Skeletal muscle satellite cell (primary cell): ENCODE measurements around the gene RETSAT.
"Not testable (repeated sequence)": the region's sequence is repeated elsewhere in the genome, so short reads cannot be mapped to it uniquely, and the experiment has no call there.

Experiments
- H3K27me3 ChIP-seq: 2 replicates; pipeline ENCODE4 v1.7.0; 2013; ENCODE audit warnings: low read length; ENCODE audit not compliant: control insufficient read depth, insufficient read depth
- H3K36me3 ChIP-seq: 2 replicates; pipeline ENCODE4 v1.7.0; 2013; ENCODE audit warnings: mild to moderate bottlenecking, control low read depth, low read length; ENCODE audit not compliant: insufficient read depth
- H3K4me1 ChIP-seq: 2 replicates; pipeline ENCODE4 v1.7.0; 2013; ENCODE audit warnings: low read length; ENCODE audit not compliant: control insufficient read depth, insufficient read depth
- H3K4me2 ChIP-seq: 2 replicates; pipeline ENCODE4 v1.7.0; 2013; ENCODE audit warnings: mild to moderate bottlenecking, low read length
- H3K4me3 ChIP-seq: 2 replicates; pipeline ENCODE4 v1.7.0; 2013; ENCODE audit warnings: low read length
- H3K9ac ChIP-seq: 2 replicates; pipeline ENCODE4 v1.7.0; 2013; ENCODE audit warnings: mild to moderate bottlenecking, low read depth, low read length, moderate library complexity
- H3K9me3 ChIP-seq: replicated peaks from 2 replicates; pipeline ENCODE4 v1.7.0; 2013; ENCODE audit warnings: mild to moderate bottlenecking, control low read depth, low read length

RETSAT gene

DNA sequence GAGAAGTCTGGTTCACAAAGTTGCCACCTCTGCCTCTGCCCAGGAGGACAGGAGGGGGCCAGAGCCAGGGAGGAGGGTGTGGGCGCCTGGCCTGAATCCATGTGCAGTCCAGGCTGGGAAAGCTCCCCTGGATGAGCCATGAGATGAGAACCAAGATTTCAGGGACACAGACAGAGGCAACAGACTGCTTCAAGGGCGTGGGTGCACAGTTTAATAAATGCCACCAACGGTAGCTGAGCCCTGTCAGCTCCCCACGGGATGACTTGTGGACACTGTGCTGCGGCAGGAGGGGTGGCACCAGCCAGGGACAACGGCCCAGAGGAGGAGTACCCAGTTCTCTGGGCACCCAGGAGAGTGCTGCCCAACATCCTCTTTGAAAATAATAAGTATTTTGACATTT, 40.6 kb upstream of the RETSAT start:
- no peaks in the 10 kb centered on the region for H3K9me3 ChIP-seq
- H3K4me2 ChIP-seq, result no peak overlapping the region
- no peak overlapping the region for H3K4me3 ChIP-seq
- peaks cover 11% of the 10 kb centered on the region for H3K4me1 ChIP-seq
- no peak overlapping the region for H3K9ac ChIP-seq
- no peaks in the 10 kb centered on the region for H3K27me3 ChIP-seq
- peaks cover 11% of the 10 kb centered on the region for H3K36me3 ChIP-seq

GRCh38 chr2:85394261-85394681, 39.9 kb upstream of the RETSAT start:
- H3K27me3 ChIP-seq, result no peaks in the 10 kb centered on the region
- H3K4me3 ChIP-seq, result no peak overlapping the region
- H3K36me3 ChIP-seq, result peaks cover 11% of the 10 kb centered on the region
- H3K9ac ChIP-seq, result no peak overlapping the region
- H3K4me2 ChIP-seq, result no peak overlapping the region
- H3K4me1 ChIP-seq, result peaks cover 11% of the 10 kb centered on the region
- H3K9me3 ChIP-seq, result no peaks in the 10 kb centered on the region

DNA sequence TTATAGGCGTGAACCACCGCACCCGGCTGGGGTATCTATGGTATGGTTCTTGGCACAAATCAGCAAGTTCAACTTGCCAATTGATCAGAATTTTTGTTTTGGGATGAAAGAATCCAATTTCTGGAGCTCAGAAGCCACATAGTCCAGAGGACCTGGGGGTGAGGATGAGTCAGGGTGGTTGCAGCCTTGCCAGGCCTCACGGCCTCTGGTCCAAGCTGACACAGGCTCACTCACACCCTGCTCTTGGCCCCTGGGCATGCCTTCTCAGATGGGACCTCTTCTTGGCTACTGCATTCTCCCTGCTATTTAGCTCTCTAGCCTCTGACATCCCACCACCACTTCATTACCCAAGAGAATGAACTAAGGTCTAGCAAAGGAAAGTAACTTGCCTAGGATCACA, 39.5 kb upstream of the RETSAT start:
- Histone ChIP-seq H3K4me3 (no peak overlapping the region), H3K36me3 (peaks cover 15% of the 10 kb centered on the region), H3K27me3 (no peaks in the 10 kb centered on the region), H3K4me1 (peaks cover 11% of the 10 kb centered on the region), H3K9me3 (no peaks in the 10 kb centered on the region), H3K4me2 (no peak overlapping the region), H3K9ac (no peak overlapping the region)

GRCh38 chr2:85390941-85391669, 36.8 kb upstream of the RETSAT start:
- H3K4me1 ChIP-seq, result peaks cover 11% of the 10 kb centered on the region
- no peak overlapping the region for H3K4me2 ChIP-seq
- H3K27me3 ChIP-seq, result no peaks in the 10 kb centered on the region
- no peaks in the 10 kb centered on the region for H3K9me3 ChIP-seq
- H3K9ac ChIP-seq, result no peak overlapping the region
- peaks cover 24% of the 10 kb centered on the region for H3K36me3 ChIP-seq
- no peak overlapping the region for H3K4me3 ChIP-seq

GRCh38 chr2:85388878-85389538, 34.7 kb upstream of the RETSAT start:
- Histone ChIP-seq H3K36me3 (peaks cover 31% of the 10 kb centered on the region), H3K4me2 (no peak overlapping the region), H3K27me3 (no peaks in the 10 kb centered on the region), H3K9me3 (no peaks in the 10 kb centered on the region), H3K4me3 (no peak overlapping the region), H3K9ac (no peak overlapping the region), H3K4me1 (peaks cover 5% of the 10 kb centered on the region)

DNA sequence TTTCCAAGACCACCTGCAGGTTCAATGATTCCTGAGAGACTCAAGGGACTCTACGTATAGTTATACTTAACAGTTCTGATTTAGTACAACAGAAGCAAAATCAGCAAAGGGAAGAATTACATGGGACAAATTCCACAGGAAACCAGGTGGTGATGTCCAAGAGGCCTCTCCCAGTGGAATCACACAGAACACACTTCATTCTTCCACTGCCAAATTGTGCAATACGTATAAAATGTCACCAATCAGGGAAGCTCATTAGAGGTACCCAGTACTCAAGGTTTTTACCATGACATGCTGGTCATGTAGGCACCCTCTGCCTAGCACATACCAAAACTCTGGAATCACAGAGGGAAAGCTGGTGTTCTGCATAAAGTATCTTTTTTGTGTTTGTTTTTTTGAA, 33.4 kb upstream of the RETSAT start:
- peaks cover 36% of the 10 kb centered on the region for H3K36me3 ChIP-seq
- no peaks in the 10 kb centered on the region for H3K9me3 ChIP-seq

GRCh38 chr2:85385746-85386145, 31.4 kb upstream of the RETSAT start:
- no peak overlapping the region for H3K4me3 ChIP-seq
- H3K36me3 ChIP-seq, result peaks cover 33% of the 10 kb centered on the region
- no peaks in the 10 kb centered on the region for H3K27me3 ChIP-seq
- H3K4me2 ChIP-seq, result no peak overlapping the region
- no peaks in the 10 kb centered on the region for H3K9me3 ChIP-seq
- no peak overlapping the region for H3K9ac ChIP-seq
- peaks cover 12% of the 10 kb centered on the region for H3K4me1 ChIP-seq

More for the DNA sequence above, 33.4 kb upstream of the RETSAT start:
- H3K4me3 ChIP-seq, result no peak overlapping the region
- H3K4me2 ChIP-seq, result no peak overlapping the region
- no peak overlapping the region for H3K9ac ChIP-seq
- H3K27me3 ChIP-seq, result no peaks in the 10 kb centered on the region
- H3K4me1 ChIP-seq, result peaks cover 8% of the 10 kb centered on the region

GRCh38 chr2:85383850-85384249, 29.5 kb upstream of the RETSAT start:
- no peak overlapping the region for H3K4me3 ChIP-seq
- H3K9ac ChIP-seq, result no peak overlapping the region
- no peaks in the 10 kb centered on the region for H3K27me3 ChIP-seq
- no peak overlapping the region for H3K4me2 ChIP-seq
- peaks cover 33% of the 10 kb centered on the region for H3K36me3 ChIP-seq
- peaks cover 12% of the 10 kb centered on the region for H3K4me1 ChIP-seq
- H3K9me3 ChIP-seq, result no peaks in the 10 kb centered on the region

GRCh38 chr2:85383151-85383550, 28.8 kb upstream of the RETSAT start:
- H3K9me3 ChIP-seq, H3K27me3 ChIP-seq, H3K4me2 ChIP-seq, H3K4me3 ChIP-seq, H3K9ac ChIP-seq: not testable (repeated sequence)
- peaks cover 31% of the 10 kb centered on the region for H3K36me3 ChIP-seq
- peaks cover 12% of the 10 kb centered on the region for H3K4me1 ChIP-seq

DNA sequence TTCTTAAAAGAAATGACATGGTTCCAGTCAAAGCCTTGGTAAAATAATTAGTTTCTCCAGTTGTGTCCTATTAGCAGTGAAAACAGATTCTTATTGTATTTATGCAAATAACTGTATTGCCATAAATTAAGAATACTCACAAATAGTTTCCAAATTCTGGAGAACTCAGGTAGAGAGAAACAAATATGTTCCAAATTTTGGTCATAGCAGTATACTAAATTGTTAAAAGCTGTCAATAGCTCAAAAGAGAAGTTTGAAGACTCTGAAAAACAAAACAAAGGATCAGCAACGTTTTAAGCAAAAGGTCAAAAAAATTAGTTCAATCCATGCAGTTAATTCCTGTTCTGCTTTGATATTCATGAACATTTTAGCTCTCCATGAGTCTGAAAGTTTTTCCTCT, 25.7 kb upstream of the RETSAT start:
- no peak overlapping the region for H3K4me2 ChIP-seq
- no peak overlapping the region for H3K9ac ChIP-seq
- no peak overlapping the region for H3K4me3 ChIP-seq
- no peaks in the 10 kb centered on the region for H3K9me3 ChIP-seq
- H3K36me3 ChIP-seq, result peaks cover 43% of the 10 kb centered on the region
- no peaks in the 10 kb centered on the region for H3K27me3 ChIP-seq
- peaks cover 12% of the 10 kb centered on the region for H3K4me1 ChIP-seq

DNA sequence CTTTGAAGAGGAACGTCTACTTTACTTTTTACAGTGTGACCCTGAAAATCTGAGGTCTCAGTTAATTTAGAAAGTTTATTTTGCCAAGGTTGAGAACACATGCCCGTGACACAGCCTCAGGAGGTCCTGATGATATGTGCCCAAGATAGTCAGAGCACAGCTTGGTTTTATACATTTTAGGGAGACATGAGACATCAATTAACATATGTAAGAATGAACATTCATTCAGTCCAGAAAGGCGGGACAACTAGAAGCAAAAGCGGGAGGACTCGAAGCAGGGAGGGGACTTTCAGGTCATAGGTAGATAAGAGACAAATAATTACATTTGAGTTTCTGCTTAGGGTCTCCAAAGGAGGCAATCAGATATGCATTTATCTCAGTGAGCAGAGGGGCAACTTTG, 23.9 kb upstream of the RETSAT start:
- Histone ChIP-seq H3K4me2 (no peak overlapping the region), H3K4me1 (peaks cover 9% of the 10 kb centered on the region), H3K4me3 (no peak overlapping the region), H3K9me3 (no peaks in the 10 kb centered on the region), H3K27me3 (no peaks in the 10 kb centered on the region), H3K9ac (no peak overlapping the region), H3K36me3 (peaks cover 36% of the 10 kb centered on the region)

DNA sequence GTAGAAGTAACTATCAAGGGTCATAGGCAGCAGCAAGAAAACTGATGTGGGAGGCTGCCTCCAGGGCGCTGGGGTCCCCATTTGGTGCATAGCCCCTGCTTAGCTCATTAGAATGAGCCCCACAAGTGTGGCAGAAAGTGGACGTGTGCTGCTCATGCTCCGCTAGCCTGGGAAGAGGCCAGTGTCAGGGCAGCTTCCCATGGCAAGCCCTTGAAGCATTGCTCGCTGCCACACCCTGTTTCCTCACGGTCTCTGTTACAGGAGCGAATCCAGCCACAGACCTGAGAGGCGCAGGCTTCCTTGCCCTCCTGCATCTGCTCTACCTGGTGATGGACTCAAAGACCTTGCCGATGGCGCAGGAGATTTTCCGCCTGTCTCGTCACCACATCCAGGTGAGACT, 22.8 kb upstream of the RETSAT start:
- Histone ChIP-seq H3K27me3 (no peaks in the 10 kb centered on the region), H3K4me3 (no peak overlapping the region), H3K9me3 (no peaks in the 10 kb centered on the region), H3K4me2 (no peak overlapping the region), H3K4me1 (no peaks in the 10 kb centered on the region), H3K36me3 (peaks cover 36% of the 10 kb centered on the region), H3K9ac (no peak overlapping the region)
